ENCODE measurements around the gene ING3. TPM values are rescaled to one million over a fixed set of nuclear protein-coding genes. Genes with fewer than 3 reads are reported as not detected.

ING3 gene
- total RNA-seq, 4 donors from 2014 or later: 1.5 to 23.6 (median 16.2) TPM

DNA sequence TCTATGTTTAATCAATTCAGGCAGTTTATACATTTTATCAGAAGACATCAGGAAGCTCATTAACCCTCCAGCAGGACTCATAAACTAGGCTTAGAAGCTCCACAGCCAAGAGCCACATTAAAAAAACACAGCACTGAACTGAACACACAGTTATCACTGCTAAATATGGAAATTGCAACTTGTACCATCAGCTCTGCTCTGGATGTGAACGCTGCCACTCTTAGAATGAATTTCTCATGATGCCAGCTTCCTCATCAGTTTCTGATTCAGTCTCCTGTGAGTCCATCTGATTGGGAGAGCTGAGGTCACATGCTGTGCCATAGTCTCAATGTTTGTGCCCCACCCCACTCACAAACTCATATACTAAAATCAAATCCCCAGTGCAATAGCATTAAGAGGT, 17.1 kb upstream of the ING3 start:
- TF ChIP-seq POLR2A (IDR thresholded peaks at IDR 0.05) (no peak), EP300 (IDR thresholded peaks at IDR 0.05; ENCODE audit: low read depth) (no peak), POLR2AphosphoS5 (IDR thresholded peaks at IDR 0.05) (no peak)
- TF ChIP-seq, protein P1, sequence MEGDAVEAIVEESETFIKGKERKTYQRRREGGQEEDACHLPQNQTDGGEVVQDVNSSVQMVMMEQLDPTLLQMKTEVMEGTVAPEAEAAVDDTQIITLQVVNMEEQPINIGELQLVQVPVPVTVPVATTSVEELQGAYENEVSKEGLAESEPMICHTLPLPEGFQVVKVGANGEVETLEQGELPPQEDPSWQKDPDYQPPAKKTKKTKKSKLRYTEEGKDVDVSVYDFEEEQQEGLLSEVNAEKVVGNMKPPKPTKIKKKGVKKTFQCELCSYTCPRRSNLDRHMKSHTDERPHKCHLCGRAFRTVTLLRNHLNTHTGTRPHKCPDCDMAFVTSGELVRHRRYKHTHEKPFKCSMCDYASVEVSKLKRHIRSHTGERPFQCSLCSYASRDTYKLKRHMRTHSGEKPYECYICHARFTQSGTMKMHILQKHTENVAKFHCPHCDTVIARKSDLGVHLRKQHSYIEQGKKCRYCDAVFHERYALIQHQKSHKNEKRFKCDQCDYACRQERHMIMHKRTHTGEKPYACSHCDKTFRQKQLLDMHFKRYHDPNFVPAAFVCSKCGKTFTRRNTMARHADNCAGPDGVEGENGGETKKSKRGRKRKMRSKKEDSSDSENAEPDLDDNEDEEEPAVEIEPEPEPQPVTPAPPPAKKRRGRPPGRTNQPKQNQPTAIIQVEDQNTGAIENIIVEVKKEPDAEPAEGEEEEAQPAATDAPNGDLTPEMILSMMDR (IDR thresholded peaks at IDR 0.05): no peak
- Histone ChIP-seq H3K27ac (no peak overlapping the region), H3K9me3 (no peaks in the 10 kb centered on the region), H3K4me1 (peaks cover 0 to 7% (median 0%) of the 10 kb centered on the region in 4 donors), H3K27me3 (no peaks in the 10 kb centered on the region), H3K4me3 (no peak overlapping the region), H3K36me3 (no peaks in the 10 kb centered on the region)
- DNase-seq: no peak
- 50 to 53% methylated on average over 1 of the region's 1 CpG for WGBS, 2 donors (ENCODE audit: low coverage in 1 of 2)
- in situ Hi-C loops (cut with MboI; ENCODE audit: low pct_ligation_motif_present in 1 of 4, low pct_unique_long_range_greater_than_20kb in 1 of 4, low sequenced_read_pairs in 3 of 4) (loop anchor here in 2 of 4 donors (10.0 kb wide), 2 partner anchors 129 to 139 kb away; no protein-coding TSS in a partner anchor), intact Hi-C loops (cut with DNase I; ENCODE audit: low total_unique reads) (no loop called here)

DNA sequence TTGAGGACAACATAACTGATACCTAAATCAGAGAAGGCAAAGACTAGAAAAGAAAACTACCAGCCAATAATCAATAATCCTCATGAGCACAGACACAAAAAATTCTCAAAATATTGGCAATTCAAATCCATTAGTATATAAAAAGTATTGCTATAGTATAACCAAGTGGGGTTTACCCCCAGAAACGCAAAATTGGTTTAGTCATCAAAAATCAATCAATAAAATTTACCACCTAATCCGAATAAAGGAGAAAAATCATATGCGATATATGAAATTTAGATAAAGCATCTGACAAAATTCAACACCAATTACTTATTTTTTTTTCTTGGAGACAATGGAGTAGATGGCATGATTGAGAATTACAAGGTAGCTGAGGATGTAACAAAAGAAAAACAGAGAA, 11.2 kb upstream of the ING3 start:
- WGBS, 2 donors (ENCODE audit: low coverage in 1 of 2): 77 to 90% methylated on average over 3 of the region's 3 CpGs
- Histone ChIP-seq H3K27me3 (no peaks in the 10 kb centered on the region), H3K4me3 (no peak overlapping the region), H3K4me1 (peaks cover 0 to 2% (median under 1%) of the 10 kb centered on the region in 4 donors), H3K27ac (no peak overlapping the region), H3K9me3 (no peaks in the 10 kb centered on the region), H3K36me3 (no peaks in the 10 kb centered on the region)
- intact Hi-C loops (cut with DNase I; ENCODE audit: low total_unique reads): no loop called here
- TF ChIP-seq, protein P1 (IDR thresholded peaks at IDR 0.05): no peak
- TF ChIP-seq EP300 (IDR thresholded peaks at IDR 0.05; ENCODE audit: low read depth): no peak
- no peak for TF ChIP-seq POLR2A (IDR thresholded peaks at IDR 0.05)
- TF ChIP-seq POLR2AphosphoS5 (IDR thresholded peaks at IDR 0.05): no peak
- DNase-seq: no peak
- in situ Hi-C loops (cut with MboI; ENCODE audit: low pct_ligation_motif_present in 1 of 4, low pct_unique_long_range_greater_than_20kb in 1 of 4, low sequenced_read_pairs in 3 of 4): loop anchor here in 2 of 4 donors (10.0 kb wide), 2 partner anchors 135 to 145 kb away; no protein-coding TSS in a partner anchor

GRCh38 chr7:120941064-120941463, 9.5 kb upstream of the ING3 start:
- H3K4me3 ChIP-seq: no peak overlapping the region
- in situ Hi-C loops (cut with MboI; ENCODE audit: low pct_ligation_motif_present in 1 of 4, low pct_unique_long_range_greater_than_20kb in 1 of 4, low sequenced_read_pairs in 3 of 4): loop anchor here in 1 of 4 donors (10.0 kb wide), 1 partner anchor 136 kb away; no protein-coding TSS in a partner anchor
- no peaks in the 10 kb centered on the region for H3K27me3 ChIP-seq
- H3K36me3 ChIP-seq: no peaks in the 10 kb centered on the region
- no peak overlapping the region for H3K27ac ChIP-seq
- intact Hi-C loops (cut with DNase I; ENCODE audit: low total_unique reads): no loop called here
- no peak for DNase-seq
- H3K4me1 ChIP-seq: peaks cover 8 to 20% (median 11%) of the 10 kb centered on the region in 4 donors
- 34% methylated on average over 1 of the region's 1 CpG; no CpG with 5 or more reads in 1 of the 2 donors for WGBS, 2 donors (ENCODE audit: low coverage in 1 of 2)
- H3K9me3 ChIP-seq: no peaks in the 10 kb centered on the region
- no peak for TF ChIP-seq POLR2AphosphoS5 (IDR thresholded peaks at IDR 0.05)
- TF ChIP-seq, protein P1 (IDR thresholded peaks at IDR 0.05): peak; percentile 31 to 45 (median 42)

- intact Hi-C loops (cut with DNase I; ENCODE audit: low total_unique reads) (no loop called here), in situ Hi-C loops (cut with MboI; ENCODE audit: low pct_ligation_motif_present in 1 of 4, low pct_unique_long_range_greater_than_20kb in 1 of 4, low sequenced_read_pairs in 3 of 4) (loop anchor here in 1 of 4 donors (10.0 kb wide), 1 partner anchor 137 kb away; no protein-coding TSS in a partner anchor)
- Histone ChIP-seq H3K27me3 (no peaks in the 10 kb centered on the region), H3K4me3 (no peak overlapping the region), H3K4me1 (peaks cover 8 to 21% (median 11%) of the 10 kb centered on the region in 4 donors), H3K9me3 (no peaks in the 10 kb centered on the region), H3K27ac (no peak overlapping the region), H3K36me3 (no peaks in the 10 kb centered on the region)
- no peak for TF ChIP-seq POLR2A (IDR thresholded peaks at IDR 0.05)
- TF ChIP-seq, protein P1 (IDR thresholded peaks at IDR 0.05): no peak
- TF ChIP-seq POLR2AphosphoS5 (IDR thresholded peaks at IDR 0.05): no peak
- no peak for TF ChIP-seq EP300 (IDR thresholded peaks at IDR 0.05; ENCODE audit: low read depth)
- no peak for DNase-seq
- 34 to 57% methylated on average over 3 of the region's 3 CpGs for WGBS, 2 donors (ENCODE audit: low coverage in 1 of 2)
Measured at GRCh38 chr7:120941856-120942255, 8.7 kb upstream of the ING3 start.
